ENCODE data around the gene CCDC34.

CCDC34 gene

DNA sequence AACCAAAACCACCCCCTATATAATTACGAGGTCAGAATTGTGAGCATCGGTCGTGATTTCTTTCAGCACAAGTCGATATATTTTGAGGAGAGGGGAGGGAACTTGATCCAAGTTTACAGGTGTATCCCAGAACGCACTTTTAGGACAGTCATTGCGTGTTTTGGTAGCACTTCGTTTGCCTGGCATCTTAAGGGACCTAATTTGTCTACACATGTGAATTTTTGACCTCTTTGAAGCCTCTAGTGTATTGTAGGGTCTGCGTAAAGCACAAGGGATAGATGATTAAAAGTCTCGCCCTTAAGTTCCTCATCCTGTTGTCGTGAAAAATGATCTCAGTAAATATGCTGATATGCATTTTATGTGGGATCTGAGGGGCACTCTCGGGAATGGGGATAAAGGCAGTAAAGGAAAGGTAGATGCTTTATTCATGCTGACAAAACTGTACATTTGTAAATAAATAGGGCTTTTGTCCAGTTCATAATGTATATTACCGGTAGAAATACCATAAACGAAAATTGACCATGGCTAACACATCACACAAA lies 632 bp upstream of the CCDC34 start:
- no peaks in the 10 kb centered on the region for H3F3A ChIP-seq (ENCODE audit: low read depth)
- peak overlapping the region; percentile 90 for H3K9ac ChIP-seq (ENCODE audit: low read depth, low read length, poor library complexity, severe bottlenecking)
- H3K4me2 ChIP-seq (ENCODE audit: low read depth, low read length, poor library complexity, severe bottlenecking): peak overlapping the region; percentile 87
- peaks cover 38% of the 10 kb centered on the region for H3K4me1 ChIP-seq (ENCODE audit: insufficient read depth, low read length, poor library complexity, severe bottlenecking)
- H3K9me3 ChIP-seq (ENCODE audit: insufficient read depth, low read depth, low read length): no peaks in the 10 kb centered on the region
- peak overlapping the region; percentile 92 for H3K4me3 ChIP-seq (ENCODE audit: low read length, poor library complexity, severe bottlenecking)
- TF ChIP-seq, protein P1, sequence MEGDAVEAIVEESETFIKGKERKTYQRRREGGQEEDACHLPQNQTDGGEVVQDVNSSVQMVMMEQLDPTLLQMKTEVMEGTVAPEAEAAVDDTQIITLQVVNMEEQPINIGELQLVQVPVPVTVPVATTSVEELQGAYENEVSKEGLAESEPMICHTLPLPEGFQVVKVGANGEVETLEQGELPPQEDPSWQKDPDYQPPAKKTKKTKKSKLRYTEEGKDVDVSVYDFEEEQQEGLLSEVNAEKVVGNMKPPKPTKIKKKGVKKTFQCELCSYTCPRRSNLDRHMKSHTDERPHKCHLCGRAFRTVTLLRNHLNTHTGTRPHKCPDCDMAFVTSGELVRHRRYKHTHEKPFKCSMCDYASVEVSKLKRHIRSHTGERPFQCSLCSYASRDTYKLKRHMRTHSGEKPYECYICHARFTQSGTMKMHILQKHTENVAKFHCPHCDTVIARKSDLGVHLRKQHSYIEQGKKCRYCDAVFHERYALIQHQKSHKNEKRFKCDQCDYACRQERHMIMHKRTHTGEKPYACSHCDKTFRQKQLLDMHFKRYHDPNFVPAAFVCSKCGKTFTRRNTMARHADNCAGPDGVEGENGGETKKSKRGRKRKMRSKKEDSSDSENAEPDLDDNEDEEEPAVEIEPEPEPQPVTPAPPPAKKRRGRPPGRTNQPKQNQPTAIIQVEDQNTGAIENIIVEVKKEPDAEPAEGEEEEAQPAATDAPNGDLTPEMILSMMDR (conservative IDR thresholded peaks at IDR 0.05; ENCODE audit: low read length): no peak
- TF ChIP-seq EZH2phosphoT487 (IDR thresholded peaks at IDR 0.05; ENCODE audit: borderline replicate concordance): no peak
- H3K79me2 ChIP-seq (ENCODE audit: insufficient read depth, low read length): peaks cover 30% of the 10 kb centered on the region
- H3K27me3 ChIP-seq (ENCODE audit: insufficient read depth, low read length, poor library complexity, severe bottlenecking): no peaks in the 10 kb centered on the region
- H3K9me2 ChIP-seq (replicated peaks; ENCODE audit: low read depth, low read length): no peaks in the 10 kb centered on the region
- no peaks in the 10 kb centered on the region for H3K36me3 ChIP-seq (ENCODE audit: insufficient read depth, low read length)
- H2AFZ ChIP-seq (ENCODE audit: low read length): peak overlapping the region; percentile 98
- no peaks in the 10 kb centered on the region for H4K20me1 ChIP-seq (ENCODE audit: insufficient read depth, low read length, poor library complexity, severe bottlenecking)

DNA sequence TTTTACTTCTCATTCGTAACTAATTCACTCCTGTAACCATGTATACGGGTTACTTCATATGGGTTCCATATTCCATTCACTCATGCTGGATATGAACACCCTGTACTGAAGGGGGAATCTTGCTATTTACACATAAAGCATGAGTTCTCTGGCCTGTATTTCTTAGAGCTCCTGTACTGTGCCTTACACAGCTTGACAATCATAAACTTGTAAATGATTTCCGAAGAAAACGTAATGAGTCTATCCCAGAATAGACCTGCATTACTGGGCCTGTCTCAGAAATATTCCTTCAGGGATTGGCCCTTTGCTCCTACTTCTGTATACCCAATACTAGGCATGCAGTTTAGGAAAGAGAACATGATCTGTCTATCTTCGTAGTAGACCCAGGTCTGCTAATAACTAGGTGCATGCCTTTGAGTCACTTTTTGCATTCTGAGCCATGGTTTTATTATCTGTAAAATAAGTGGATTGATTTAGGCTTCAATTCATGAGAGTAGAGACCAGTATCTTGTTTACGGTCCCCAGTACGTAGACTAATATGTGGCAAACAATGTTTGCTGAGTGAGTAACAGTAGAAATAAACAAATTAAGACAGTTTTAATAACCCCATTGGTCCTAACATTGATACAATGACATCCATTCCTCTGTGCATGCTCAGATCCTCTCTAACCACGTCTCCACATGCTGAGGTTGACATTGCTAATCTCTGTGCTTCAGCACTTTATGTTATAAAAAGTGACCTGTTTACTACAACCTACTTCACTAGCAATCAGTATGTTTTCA lies 1.2 kb downstream of the CCDC34 start:
- H3K4me2 ChIP-seq (ENCODE audit: low read depth, low read length, poor library complexity, severe bottlenecking): peak overlapping the region; percentile 87
- TF ChIP-seq, protein P1 (conservative IDR thresholded peaks at IDR 0.05; ENCODE audit: low read length): no peak
- no peak for TF ChIP-seq EZH2phosphoT487 (IDR thresholded peaks at IDR 0.05; ENCODE audit: borderline replicate concordance)
- no peaks in the 10 kb centered on the region for H4K20me1 ChIP-seq (ENCODE audit: insufficient read depth, low read length, poor library complexity, severe bottlenecking)
- H2AFZ ChIP-seq (ENCODE audit: low read length): no peak overlapping the region
- H3K9ac ChIP-seq (ENCODE audit: low read depth, low read length, poor library complexity, severe bottlenecking): peak overlapping the region; percentile 90
- H3K9me2 ChIP-seq (replicated peaks; ENCODE audit: low read depth, low read length): no peaks in the 10 kb centered on the region
- no peaks in the 10 kb centered on the region for H3F3A ChIP-seq (ENCODE audit: low read depth)
- peaks cover 47% of the 10 kb centered on the region for H3K4me1 ChIP-seq (ENCODE audit: insufficient read depth, low read length, poor library complexity, severe bottlenecking)
- H3K79me2 ChIP-seq (ENCODE audit: insufficient read depth, low read length): peaks cover 33% of the 10 kb centered on the region
- H3K4me3 ChIP-seq (ENCODE audit: low read length, poor library complexity, severe bottlenecking): peak overlapping the region; percentile 92
- H3K36me3 ChIP-seq (ENCODE audit: insufficient read depth, low read length): no peaks in the 10 kb centered on the region
- no peaks in the 10 kb centered on the region for H3K9me3 ChIP-seq (ENCODE audit: insufficient read depth, low read depth, low read length)
- H3K27me3 ChIP-seq (ENCODE audit: insufficient read depth, low read length, poor library complexity, severe bottlenecking): no peaks in the 10 kb centered on the region

DNA sequence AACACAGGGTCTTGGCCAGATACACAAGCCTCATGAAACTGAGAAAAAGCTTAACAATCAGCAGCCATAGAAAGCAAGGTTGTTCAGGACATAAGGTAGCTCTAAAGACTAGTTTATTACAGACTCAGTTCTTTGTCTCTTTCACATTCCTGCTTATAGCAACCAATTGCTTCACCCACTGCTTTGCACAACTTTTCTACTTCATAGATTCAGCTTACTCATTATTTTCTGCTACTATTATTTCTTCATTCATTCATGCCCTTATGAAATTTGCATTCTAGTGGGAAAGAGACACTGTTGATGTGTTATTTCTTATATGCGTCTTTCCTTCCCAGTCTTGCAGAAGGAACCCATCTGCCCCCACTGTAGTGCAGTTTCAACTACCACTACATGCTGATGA lies 4.7 kb downstream of the CCDC34 start:
- TF ChIP-seq, protein P1 (conservative IDR thresholded peaks at IDR 0.05; ENCODE audit: low read length): no peak
- no peak for TF ChIP-seq EZH2phosphoT487 (IDR thresholded peaks at IDR 0.05; ENCODE audit: borderline replicate concordance)
- H3K9me3 ChIP-seq (ENCODE audit: insufficient read depth, low read depth, low read length): no peaks in the 10 kb centered on the region
- H3K4me3 ChIP-seq (ENCODE audit: low read length, poor library complexity, severe bottlenecking): peak overlapping the region; percentile 92
- peak overlapping the region; percentile 87 for H3K4me2 ChIP-seq (ENCODE audit: low read depth, low read length, poor library complexity, severe bottlenecking)
- H3K4me1 ChIP-seq (ENCODE audit: insufficient read depth, low read length, poor library complexity, severe bottlenecking): peaks cover 61% of the 10 kb centered on the region
- no peaks in the 10 kb centered on the region for H3K9me2 ChIP-seq (replicated peaks; ENCODE audit: low read depth, low read length)
- H3K9ac ChIP-seq (ENCODE audit: low read depth, low read length, poor library complexity, severe bottlenecking): peak overlapping the region; percentile 22
- H3K27me3 ChIP-seq (ENCODE audit: insufficient read depth, low read length, poor library complexity, severe bottlenecking): no peaks in the 10 kb centered on the region
- H4K20me1 ChIP-seq (ENCODE audit: insufficient read depth, low read length, poor library complexity, severe bottlenecking): no peaks in the 10 kb centered on the region
- no peak overlapping the region; the same call in 1 of the 2 replicates for H2AFZ ChIP-seq (ENCODE audit: low read length)
- H3K79me2 ChIP-seq (ENCODE audit: insufficient read depth, low read length): peaks cover 33% of the 10 kb centered on the region
- no peaks in the 10 kb centered on the region for H3K36me3 ChIP-seq (ENCODE audit: insufficient read depth, low read length)
- H3F3A ChIP-seq (ENCODE audit: low read depth): no peaks in the 10 kb centered on the region; the same call in 1 of the 2 replicates
